Measurements from ENCODE around the gene MED4.

GRCh38 chr13:48070942-48071341 is 24.0 kb downstream of the MED4 start:
- TF ChIP-seq CTCF (IDR thresholded peaks at IDR 0.05; ENCODE audit: low read depth, low read length) = no peak
- no peak for TF ChIP-seq POLR2A (IDR thresholded peaks at IDR 0.05; ENCODE audit: extremely low read depth, insufficient read length)
- TF ChIP-seq MAX (IDR thresholded peaks at IDR 0.05; ENCODE audit: low read depth, low read length) = no peak
- no peak for TF ChIP-seq MYC (IDR thresholded peaks at IDR 0.05; ENCODE audit: low read depth, low read length)

Data from NB4 (cell line).